Measurements from ENCODE around the gene RRP7A. TPM values are rescaled to one million over a fixed set of nuclear protein-coding genes. Genes with fewer than 3 reads are reported as not detected.
"Not testable (repeated sequence)": the region's sequence is repeated elsewhere in the genome, so short reads cannot be mapped to it uniquely, and the experiment has no call there.

The RRP7A gene
- total and polyA plus RNA-seq, 8 donors, result 7.4 to 21.5 (median 17.5) TPM

GRCh38 chr22:42549331-42550060 is 29.9 kb upstream of the RRP7A start:
- Histone ChIP-seq H3K4me1 (peaks cover 0 to 3% (median 0%) of the 10 kb centered on the region in 3 donors), H3K9me3 (no peaks in the 10 kb centered on the region), H3K4me3 (no peak overlapping the region), H3K27ac (no peak overlapping the region), H3K36me3 (no peaks in the 10 kb centered on the region), H3K27me3 (no peaks in the 10 kb centered on the region)
- TF ChIP-seq CTCF (IDR thresholded peaks at IDR 0.05), result no peak
- WGBS, 2 donors, result 51 to 59% methylated on average over 10 to 11 of the region's 11 CpGs
- FAIRE-seq (no peak), DNase-seq (no peak), ATAC-seq (no peak)
- intact Hi-C loops (cut with DNase I), result no loop called here

GRCh38 chr22:42548597-42549330 is 29.2 kb upstream of the RRP7A start:
- Histone ChIP-seq H3K4me1 (no peaks in the 10 kb centered on the region), H3K36me3 (no peaks in the 10 kb centered on the region), H3K4me3 (no peak overlapping the region), H3K9me3 (no peaks in the 10 kb centered on the region), H3K27me3 (no peaks in the 10 kb centered on the region), H3K27ac (no peak overlapping the region)
- no peak for FAIRE-seq
- 72 to 76% methylated on average over 19 of the region's 19 CpGs for WGBS, 2 donors
- TF ChIP-seq CTCF (IDR thresholded peaks at IDR 0.05), result no peak
- intact Hi-C loops (cut with DNase I), result no loop called here
- no peak for DNase-seq
- ATAC-seq, result no peak

GRCh38 chr22:42548126-42548525 is 28.5 kb upstream of the RRP7A start:
- DNase-seq; FAIRE-seq; H3K27me3 ChIP-seq; H3K9me3 ChIP-seq; H3K4me1 ChIP-seq; H3K4me3 ChIP-seq; intact Hi-C loops (cut with DNase I); ATAC-seq; H3K36me3 ChIP-seq; H3K27ac ChIP-seq: not testable (repeated sequence)
- WGBS, 2 donors, result 32 to 38% methylated on average over 6 of the region's 6 CpGs

GRCh38 chr22:42547562-42547961 is 28.0 kb upstream of the RRP7A start:
- FAIRE-seq (no peak), DNase-seq (no peak), ATAC-seq (no peak)
- Histone ChIP-seq H3K27me3 (no peaks in the 10 kb centered on the region), H3K36me3 (no peaks in the 10 kb centered on the region), H3K9me3 (no peaks in the 10 kb centered on the region), H3K4me3 (no peak overlapping the region), H3K27ac (no peak overlapping the region), H3K4me1 (no peaks in the 10 kb centered on the region)
- intact Hi-C loops (cut with DNase I), result no loop called here
- WGBS, 2 donors, result 48 to 58% methylated on average over 9 of the region's 9 CpGs
- TF ChIP-seq CTCF (IDR thresholded peaks at IDR 0.05), result no peak

- intact Hi-C loops (cut with DNase I), result no loop called here
- Histone ChIP-seq H3K27ac (no peak overlapping the region), H3K4me3 (no peak overlapping the region), H3K9me3 (no peaks in the 10 kb centered on the region), H3K27me3 (no peaks in the 10 kb centered on the region), H3K4me1 (no peaks in the 10 kb centered on the region), H3K36me3 (no peaks in the 10 kb centered on the region)
- TF ChIP-seq CTCF (IDR thresholded peaks at IDR 0.05), result no peak
- FAIRE-seq, result no peak
- ATAC-seq, result no peak
- WGBS, 2 donors, result 8 to 13% methylated on average over 2 of the region's 2 CpGs
- no peak for DNase-seq
These were observed 25.1 kb upstream of the RRP7A start for GRCh38 chr22:42544686-42545085.

GRCh38 chr22:42539236-42539771 is 19.7 kb upstream of the RRP7A start:
- H3K4me3 ChIP-seq; FAIRE-seq; H3K4me1 ChIP-seq; H3K36me3 ChIP-seq; H3K27me3 ChIP-seq; intact Hi-C loops (cut with DNase I); H3K9me3 ChIP-seq: not testable (repeated sequence)
- ATAC-seq (peak; percentile 78 to 91 (median 87)), DNase-seq (peak in 1 of 6 donors; percentile 9)
- 46% methylated on average over 8 of the region's 11 CpGs; no CpG with 5 or more reads in 1 of the 2 donors for WGBS, 2 donors
- peak overlapping the region in 1 of 4 donors; percentile 28 for H3K27ac ChIP-seq

GRCh38 chr22:42537199-42537831 is 17.7 kb upstream of the RRP7A start:
- 62 to 66% methylated on average over 7 to 13 of the region's 14 CpGs for WGBS, 2 donors
- H3K9me3 ChIP-seq; H3K27me3 ChIP-seq; FAIRE-seq; DNase-seq; H3K4me1 ChIP-seq; H3K4me3 ChIP-seq; intact Hi-C loops (cut with DNase I); H3K36me3 ChIP-seq: not testable (repeated sequence)
- peak; percentile 42 to 91 (median 80) for ATAC-seq
- peak overlapping the region in 1 of 4 donors; percentile 19 for H3K27ac ChIP-seq

GRCh38 chr22:42536634-42537033 is 17.0 kb upstream of the RRP7A start:
- DNase-seq; H3K27me3 ChIP-seq; FAIRE-seq; H3K9me3 ChIP-seq; ATAC-seq; intact Hi-C loops (cut with DNase I); H3K4me1 ChIP-seq; H3K4me3 ChIP-seq; H3K36me3 ChIP-seq: not testable (repeated sequence)
- peak overlapping the region in 1 of 4 donors; percentile 19 for H3K27ac ChIP-seq
- 88 to 94% methylated on average over 14 to 18 of the region's 18 CpGs for WGBS, 2 donors
